ENCODE results near the gene COL4A2.
"Not testable (repeated sequence)": the region's sequence is repeated elsewhere in the genome, so short reads cannot be mapped to it uniquely, and the experiment has no call there.

COL4A2 gene

DNA sequence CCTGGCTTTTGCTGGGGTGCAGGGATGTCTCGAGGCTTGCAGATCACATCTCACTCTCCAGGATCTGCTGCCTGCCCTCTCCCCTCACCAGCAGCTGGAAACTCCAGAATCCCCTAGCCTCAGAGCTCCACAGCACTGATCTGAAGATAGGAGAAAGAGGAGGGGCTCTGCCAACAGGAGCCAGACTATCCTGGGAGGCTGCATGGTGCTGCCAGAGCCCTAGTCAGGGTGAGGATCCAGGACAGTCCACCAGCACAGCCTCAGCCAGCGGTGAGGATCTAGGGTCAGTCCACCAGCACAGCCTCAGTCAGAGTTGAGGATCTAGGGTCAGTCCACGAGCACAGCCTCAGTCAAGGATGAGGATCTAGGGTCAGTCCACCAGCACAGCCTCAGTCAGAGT, 189.2 kb downstream of the COL4A2 start:
- DNase-seq (ENCODE audit: low read depth): no peak

DNA sequence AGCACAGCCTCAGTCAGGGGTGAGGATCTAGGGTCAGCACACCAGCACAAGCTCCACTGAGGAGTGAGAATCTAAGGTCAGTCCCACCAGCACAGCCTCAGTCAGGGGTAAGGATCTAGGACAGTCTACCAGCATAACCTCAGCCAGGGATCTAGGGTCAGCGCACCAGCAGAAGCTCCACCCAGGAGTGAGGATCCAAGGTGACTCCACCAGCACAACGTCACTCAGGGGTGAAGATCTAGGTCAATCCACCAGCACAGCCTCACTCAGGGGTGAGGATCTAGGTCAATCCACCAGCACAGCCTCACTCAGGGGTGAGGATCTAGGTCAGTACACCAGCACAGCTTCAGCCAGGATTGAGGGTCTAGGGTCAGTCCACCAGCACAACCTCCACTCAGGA, 189.9 kb downstream of the COL4A2 start:
- no peak for DNase-seq (ENCODE audit: low read depth)

GRCh38 chr13:110497896-110498295, 190.8 kb downstream of the COL4A2 start:
- not testable (repeated sequence) for DNase-seq (ENCODE audit: low read depth)

DNA sequence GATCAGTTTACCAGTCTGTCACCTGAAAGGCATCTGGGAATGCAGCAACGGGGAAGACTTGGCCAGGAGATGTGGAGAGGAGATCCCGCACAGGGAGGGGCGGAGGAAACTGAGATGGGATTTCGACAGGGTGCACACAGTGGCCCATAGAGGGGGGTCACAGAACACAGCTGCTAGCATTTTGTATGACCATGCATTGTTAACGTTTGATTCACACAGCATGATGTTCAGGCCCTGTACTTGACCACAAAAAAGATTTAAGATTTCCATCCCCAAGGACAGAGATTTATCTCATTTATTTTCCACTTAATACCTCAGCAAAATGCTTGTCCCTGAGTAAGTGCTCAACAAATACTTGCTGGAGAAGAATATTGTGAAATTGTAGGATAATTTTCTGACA, 191.2 kb downstream of the COL4A2 start:
- DNase-seq (ENCODE audit: low read depth): no peak

DNA sequence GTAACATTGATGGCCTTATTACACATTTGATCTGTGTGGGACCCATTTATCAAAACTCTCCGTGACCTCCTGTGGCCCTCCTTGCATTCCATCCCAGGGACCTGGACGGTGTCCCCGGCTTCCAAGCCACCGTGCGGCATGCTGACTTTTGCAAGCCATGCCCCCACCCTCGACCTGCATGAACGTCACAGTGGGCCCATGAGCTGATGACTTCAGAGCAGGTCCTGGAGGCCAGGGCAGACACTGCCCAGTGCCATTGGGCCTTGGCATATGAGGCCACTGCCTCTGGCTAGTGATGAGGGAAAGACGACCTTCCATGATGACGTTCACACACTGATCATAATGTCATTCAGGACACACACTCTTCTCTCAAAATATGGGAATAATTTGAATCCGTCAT, 191.7 kb downstream of the COL4A2 start:
- no peak for DNase-seq (ENCODE audit: low read depth)

DNA sequence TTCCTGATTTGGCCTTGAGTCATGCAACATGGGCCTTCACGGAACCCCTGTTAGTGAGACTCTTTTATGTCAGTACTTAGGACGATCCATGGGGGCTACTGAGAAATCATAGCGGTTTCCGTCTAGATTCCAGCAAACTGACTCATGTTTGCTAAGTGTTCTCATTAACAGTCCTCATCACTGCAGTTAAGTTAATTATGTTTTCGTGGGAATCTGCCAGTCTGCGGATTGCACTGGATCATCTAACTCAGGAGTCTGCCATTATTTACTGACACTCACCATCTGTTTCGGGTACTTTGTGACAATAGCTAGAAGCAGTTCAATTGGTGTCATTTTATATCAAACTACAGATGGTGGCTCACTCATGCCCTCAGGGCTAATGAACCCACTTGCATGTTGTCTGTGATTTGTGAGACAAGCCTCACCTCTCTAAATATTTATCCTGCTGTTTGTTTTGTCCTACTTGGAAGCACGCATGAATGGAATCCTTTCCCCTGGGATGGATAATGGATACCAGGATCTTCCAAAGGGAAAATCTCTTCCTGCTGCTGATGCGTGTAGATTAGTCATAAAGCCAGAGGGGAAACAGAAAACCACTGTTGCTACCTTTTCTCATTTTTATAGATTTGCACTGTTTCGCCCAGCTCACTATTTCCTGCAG, 192.7 kb downstream of the COL4A2 start:
- DNase-seq (ENCODE audit: low read depth): no peak

DNA sequence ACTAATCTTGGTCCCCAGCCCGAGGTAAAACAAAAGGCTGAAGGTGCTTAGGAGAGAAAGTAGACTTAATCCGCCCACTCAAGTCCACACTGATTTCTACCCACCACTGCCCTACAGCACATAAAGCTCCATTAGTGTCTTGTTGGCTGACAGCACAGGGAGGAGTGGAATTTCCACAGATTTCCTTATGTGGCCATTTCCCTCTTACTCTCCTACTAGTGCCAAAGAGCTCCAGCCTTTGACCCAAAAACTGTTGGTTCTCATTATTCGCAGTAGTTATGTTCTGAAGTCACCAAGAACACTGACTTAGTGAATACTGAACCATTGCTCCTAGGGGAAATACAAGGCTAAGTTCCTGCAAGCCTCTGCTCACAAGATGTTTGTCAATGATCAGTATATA, 193.3 kb downstream of the COL4A2 start:
- no peak for DNase-seq (ENCODE audit: low read depth)

GRCh38 chr13:110501188-110501587, 194.1 kb downstream of the COL4A2 start:
- DNase-seq (ENCODE audit: low read depth): no peak

DNA sequence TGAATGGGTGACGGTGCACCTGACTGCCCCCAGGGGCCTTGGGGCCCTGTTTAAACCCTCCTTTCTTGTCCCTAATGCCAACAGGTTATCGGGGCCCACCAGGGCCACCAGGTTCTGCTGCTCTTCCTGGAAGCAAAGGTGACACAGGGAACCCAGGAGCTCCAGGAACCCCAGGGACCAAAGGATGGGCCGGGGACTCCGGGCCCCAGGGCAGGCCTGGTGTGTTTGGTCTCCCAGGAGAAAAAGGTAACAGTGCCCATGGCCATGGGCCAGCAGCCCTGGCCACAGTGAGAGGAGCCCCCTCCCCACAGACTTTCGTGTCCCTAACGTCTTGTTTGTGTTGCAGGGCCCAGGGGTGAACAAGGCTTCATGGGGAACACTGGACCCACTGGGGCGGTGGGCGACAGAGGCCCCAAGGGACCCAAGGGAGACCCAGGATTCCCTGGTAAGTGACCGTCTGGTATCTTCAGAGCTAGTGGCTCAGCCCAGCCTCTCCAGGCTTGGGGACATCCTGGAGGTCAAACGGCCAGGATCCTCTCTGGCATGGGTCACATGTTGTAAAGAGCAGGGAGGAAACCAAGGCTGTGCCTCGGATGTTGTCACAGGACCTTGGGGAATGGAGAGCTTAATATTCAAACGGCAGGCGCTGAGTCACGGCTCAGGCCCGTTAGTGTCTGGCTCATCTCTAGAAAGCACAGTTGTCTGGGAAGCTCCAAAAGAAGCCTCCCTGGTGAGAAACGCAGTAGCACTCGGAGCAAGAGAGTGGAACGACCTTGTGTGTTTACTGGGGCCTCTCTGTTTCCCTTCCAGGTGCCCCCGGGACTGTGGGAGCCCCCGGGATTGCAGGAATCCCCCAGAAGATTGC, 196.2 kb downstream of the COL4A2 start:
- no peak for DNase-seq (ENCODE audit: low read depth)

- DNase-seq (ENCODE audit: low read depth): no peak
Observed at GRCh38 chr13:110503979-110504499, 197.0 kb downstream of the COL4A2 start.

- no peak for DNase-seq (ENCODE audit: low read depth)
Observed at GRCh38 chr13:110505594-110505993, 198.5 kb downstream of the COL4A2 start.

DNA sequence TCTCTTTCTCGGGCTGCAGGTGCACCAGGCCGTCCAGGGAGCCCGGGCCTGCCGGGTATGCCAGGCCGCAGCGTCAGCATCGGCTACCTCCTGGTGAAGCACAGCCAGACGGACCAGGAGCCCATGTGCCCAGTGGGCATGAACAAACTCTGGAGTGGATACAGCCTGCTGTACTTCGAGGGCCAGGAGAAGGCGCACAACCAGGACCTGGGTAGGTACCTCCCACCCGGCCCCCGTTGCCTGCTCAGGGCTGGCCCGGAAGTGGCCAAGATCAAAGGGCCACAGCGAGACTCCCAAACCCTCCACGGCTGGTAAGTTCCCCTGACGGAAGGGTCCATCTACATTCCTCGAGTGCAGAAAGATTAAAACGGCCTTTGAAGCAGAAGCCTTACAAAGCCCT, 199.3 kb downstream of the COL4A2 start:
- DNase-seq (ENCODE audit: low read depth): no peak

DNA sequence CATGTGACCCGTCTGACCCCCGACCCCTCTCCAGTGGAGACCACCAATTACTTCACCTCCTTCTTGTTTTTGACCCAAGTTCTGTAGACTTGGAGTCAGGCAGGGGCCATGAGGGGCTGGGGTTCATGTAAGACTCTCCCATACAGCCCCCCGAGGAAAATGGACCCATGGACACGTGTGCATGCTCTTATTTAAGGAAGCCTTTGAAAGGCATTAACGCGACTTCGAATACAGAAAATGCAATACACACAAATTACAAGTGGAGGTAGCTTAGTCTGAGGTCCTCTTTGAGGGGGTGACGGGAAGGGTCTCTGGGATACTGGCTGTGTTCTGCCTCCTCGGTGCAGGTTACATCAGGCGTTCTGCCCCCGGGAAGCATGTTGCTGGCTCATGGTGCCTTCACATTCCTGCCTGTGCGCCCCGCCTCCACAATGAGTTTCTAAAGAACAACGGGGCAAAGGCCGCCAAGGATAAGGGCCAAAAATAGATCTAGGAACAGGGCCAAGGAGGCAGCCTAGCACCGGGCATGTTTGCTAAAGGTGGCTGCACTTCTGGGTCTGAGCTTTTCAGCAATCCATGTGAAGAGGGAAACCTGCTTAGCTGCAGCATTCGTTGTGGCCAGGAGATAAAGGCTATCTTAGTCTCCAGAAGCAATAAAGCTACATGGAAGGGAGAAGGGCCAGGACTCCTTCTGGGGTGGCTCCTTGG, 199.9 kb downstream of the COL4A2 start:
- no peak for DNase-seq (ENCODE audit: low read depth)

DNA sequence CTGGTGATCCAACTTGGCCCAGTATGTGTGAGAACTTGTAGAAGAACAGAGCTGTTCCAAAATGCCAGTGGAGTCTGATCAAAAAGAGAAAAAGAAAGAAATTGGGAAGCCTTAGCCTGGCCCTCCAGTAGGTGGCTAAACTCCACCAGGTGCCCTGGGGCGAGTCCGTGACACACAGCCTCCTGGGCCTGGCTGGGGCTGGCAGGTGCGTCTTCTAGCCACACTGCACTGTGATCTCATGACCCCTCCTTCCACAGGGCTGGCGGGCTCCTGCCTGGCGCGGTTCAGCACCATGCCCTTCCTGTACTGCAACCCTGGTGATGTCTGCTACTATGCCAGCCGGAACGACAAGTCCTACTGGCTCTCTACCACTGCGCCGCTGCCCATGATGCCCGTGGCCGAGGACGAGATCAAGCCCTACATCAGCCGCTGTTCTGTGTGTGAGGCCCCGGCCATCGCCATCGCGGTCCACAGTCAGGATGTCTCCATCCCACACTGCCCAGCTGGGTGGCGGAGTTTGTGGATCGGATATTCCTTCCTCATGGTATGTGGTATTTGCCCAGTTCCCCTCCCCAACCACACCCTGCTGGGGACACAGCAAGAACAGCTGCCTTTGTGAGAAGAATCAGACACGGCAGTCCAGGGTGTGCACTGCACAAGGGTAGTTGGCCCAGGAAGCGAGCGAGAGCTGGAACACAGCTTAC, 200.7 kb downstream of the COL4A2 start:
- DNase-seq (ENCODE audit: low read depth): no peak

- no peak for DNase-seq (ENCODE audit: low read depth)
Observed at GRCh38 chr13:110509478-110509926, 202.4 kb downstream of the COL4A2 start.

DNA sequence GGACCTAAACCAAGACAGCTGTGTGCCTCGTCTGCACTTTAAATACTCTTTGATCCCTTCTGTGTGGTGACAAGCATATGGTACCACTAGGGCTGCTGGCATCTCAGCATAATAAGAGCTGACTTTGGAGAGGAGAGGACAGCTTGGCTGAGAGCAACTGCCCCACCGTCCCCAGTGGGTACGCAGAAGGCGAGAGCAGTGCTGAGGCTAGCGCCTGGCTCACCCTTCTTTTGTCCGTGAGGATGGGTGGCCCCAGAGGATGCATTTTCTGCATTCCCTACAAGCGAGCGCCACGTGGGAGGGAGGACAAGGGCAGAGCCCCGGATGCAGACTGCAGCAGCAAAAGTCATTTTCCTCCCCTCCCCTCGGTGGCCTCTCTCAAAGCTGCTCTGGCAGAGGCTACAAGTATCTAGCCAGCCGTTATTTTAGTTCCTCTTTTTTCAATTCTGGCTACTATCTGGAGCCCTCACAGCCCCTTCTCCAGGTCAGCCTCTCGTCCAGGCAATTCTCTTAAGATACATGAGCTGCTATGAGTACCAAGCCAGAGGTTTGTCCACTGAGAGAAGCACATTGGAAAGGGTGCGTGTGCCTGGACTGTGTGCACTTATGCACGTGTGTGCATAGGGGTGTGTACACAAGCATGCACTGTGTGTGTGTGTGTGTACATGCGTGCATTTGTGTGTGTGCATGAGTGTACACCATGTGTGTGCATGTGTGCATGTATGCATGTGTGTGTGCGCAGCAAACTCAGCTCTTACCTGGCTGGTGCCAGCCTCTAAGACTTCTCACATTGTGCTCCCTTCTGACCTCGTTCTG, 203.1 kb downstream of the COL4A2 start:
- DNase-seq (ENCODE audit: low read depth): no peak

GRCh38 chr13:110511509-110512181, 204.6 kb downstream of the COL4A2 start:
- no peak for DNase-seq (ENCODE audit: low read depth)

DNA sequence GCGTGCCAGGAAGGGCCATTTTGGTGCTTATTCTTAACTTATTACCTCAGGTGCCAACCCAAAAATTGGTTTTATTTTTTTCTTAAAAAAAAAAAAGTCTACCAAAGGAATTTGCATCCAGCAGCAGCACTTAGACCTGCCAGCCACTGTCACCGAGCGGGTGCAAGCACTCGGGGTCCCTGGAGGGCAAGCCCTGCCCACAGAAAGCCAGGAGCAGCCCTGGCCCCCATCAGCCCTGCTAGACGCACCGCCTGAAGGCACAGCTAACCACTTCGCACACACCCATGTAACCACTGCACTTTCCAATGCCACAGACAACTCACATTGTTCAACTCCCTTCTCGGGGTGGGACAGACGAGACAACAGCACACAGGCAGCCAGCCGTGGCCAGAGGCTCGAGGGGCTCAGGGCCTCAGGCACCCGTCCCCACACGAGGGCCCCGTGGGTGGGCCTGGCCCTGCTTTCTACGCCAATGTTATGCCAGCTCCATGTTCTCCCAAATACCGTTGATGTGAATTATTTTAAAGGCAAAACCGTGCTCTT, 205.2 kb downstream of the COL4A2 start:
- no peak for DNase-seq (ENCODE audit: low read depth)

- DNase-seq (ENCODE audit: low read depth): no peak
Observed at GRCh38 chr13:110516500-110516899, 209.4 kb downstream of the COL4A2 start.

GRCh38 chr13:110517505-110518225, 210.6 kb downstream of the COL4A2 start:
- DNase-seq (ENCODE audit: low read depth): no peak
